HepG2 (cell line): Measurements from ENCODE around the gene RAB36. TPM values are rescaled to one million over a fixed set of nuclear protein-coding genes. Genes with fewer than 3 reads are reported as not detected.

Source experiments
- ADNP ChIP-seq: sonication (generic); formaldehyde crosslinking; IDR thresholded peaks from 2 replicates; pipeline ENCODE4 v1.4.0; 2020; ENCODE audit warnings: missing genetic modification reagents
- GZF1 ChIP-seq: sonication (generic); formaldehyde crosslinking; IDR thresholded peaks from 2 replicates; pipeline ENCODE4 v1.5.1; 2020; ENCODE audit warnings: mild to moderate bottlenecking, missing genetic modification reagents
- HMGA1 ChIP-seq: sonication (generic); formaldehyde crosslinking; conservative IDR thresholded peaks from 2 replicates; pipeline ENCODE4 v1.4.0; 2020; ENCODE audit warnings: missing genetic modification reagents
- NFYB ChIP-seq: sonication (generic); formaldehyde crosslinking; IDR thresholded peaks from 2 replicates; pipeline ENCODE4 v1.4.0; 2020; ENCODE audit warnings: missing genetic modification reagents
- NRL ChIP-seq: sonication (generic); formaldehyde crosslinking; IDR thresholded peaks from 2 replicates; pipeline ENCODE4 v1.5.0; 2020; ENCODE audit warnings: missing genetic modification reagents, mild to moderate bottlenecking, moderate library complexity, borderline replicate concordance
- POLR2G ChIP-seq: fragments of 200-400 bp; formaldehyde crosslinking; IDR thresholded peaks from 2 replicates; pipeline ENCODE4 v1.6.1; 2018; ENCODE audit warnings: mild to moderate bottlenecking, low read depth, low read length, moderate library complexity
- PRPF4 ChIP-seq: fragments of 200-400 bp; formaldehyde crosslinking; IDR thresholded peaks from 2 replicates; pipeline ENCODE4 v1.6.1; 2016; ENCODE audit warnings: low read length, low read depth; ENCODE audit not compliant: poor library complexity, severe bottlenecking
- SETDB1 ChIP-seq: sonication (generic); formaldehyde crosslinking; IDR thresholded peaks from 2 replicates; pipeline ENCODE4 v1.5.1; 2020; ENCODE audit warnings: missing genetic modification reagents, mild to moderate bottlenecking, borderline replicate concordance
- SP4 ChIP-seq: sonication (generic); formaldehyde crosslinking; IDR thresholded peaks from 2 replicates; pipeline ENCODE4 v1.8.1; 2023; ENCODE audit warnings: mild to moderate bottlenecking, missing genetic modification reagents
- ZNF230 ChIP-seq: sonication (generic); formaldehyde crosslinking; IDR thresholded peaks from 2 replicates; pipeline ENCODE4 v1.4.0; 2020; ENCODE audit warnings: mild to moderate bottlenecking, missing genetic modification reagents
- ZNF543 ChIP-seq: sonication (generic); formaldehyde crosslinking; IDR thresholded peaks from 2 replicates; pipeline ENCODE4 v1.4.0; 2020; ENCODE audit warnings: mild to moderate bottlenecking, missing genetic modification reagents
- ZNF558 ChIP-seq: sonication (generic); formaldehyde crosslinking; IDR thresholded peaks from 2 replicates; pipeline ENCODE4 v1.9.0; 2022; ENCODE audit warnings: mild to moderate bottlenecking, missing genetic modification reagents, borderline replicate concordance
- ZNF768 ChIP-seq: sonication (generic); formaldehyde crosslinking; IDR thresholded peaks from 2 replicates; pipeline ENCODE4 v1.4.0; 2020; ENCODE audit warnings: missing genetic modification reagents
- ZNF878 ChIP-seq: sonication (generic); formaldehyde crosslinking; IDR thresholded peaks from 2 replicates; pipeline ENCODE4 v1.8.1; 2023; ENCODE audit warnings: mild to moderate bottlenecking, missing genetic modification reagents, moderate library complexity
- polyA plus RNA-seq, 8 experiments: library from polyadenylated mRNA; depleted of rRNA in 3 of 8; stranded (reverse) in 7 of 8; unstranded in 1 of 8; fragments of >200 nt; fragmentation: Illumina TruSeq in 4 of 8; extraction: Trizol in 4 of 8; gene quantifications; 2 replicates each; pipeline versions ENCODE4 v1.2.1 to v1.2.3, GENCODE V29; 2011 to 2016; ENCODE audit warnings: low read depth in 4 of 8, missing spikeins in 1 of 8, mixed read lengths in 1 of 8; ENCODE audit not compliant: insufficient read depth in 1 of 8
- total RNA-seq, 5 experiments: library from RNA; depleted of rRNA; stranded (reverse); fragments of >200 nt; fragmentation: Illumina TruSeq; extraction: Trizol; gene quantifications; 2 replicates each; pipeline ENCODE4 v1.2.3, GENCODE V29; 2016; ENCODE audit warnings: low read depth in 1 of 5
- TF ChIP-seq, protein P1 (sequence below): sonication (generic); formaldehyde crosslinking; IDR thresholded peaks from 2 replicates; pipeline ENCODE4 v1.4.0; 2020; ENCODE audit warnings: missing genetic modification reagents
- TF ChIP-seq, protein P2 (sequence below): sonication (generic); formaldehyde crosslinking; IDR thresholded peaks from 2 replicates; pipeline ENCODE4 v1.9.0; 2021; ENCODE audit warnings: missing genetic modification reagents, borderline replicate concordance
- TF ChIP-seq, protein P3 (sequence below): sonication (generic); formaldehyde crosslinking; IDR thresholded peaks from 2 replicates; pipeline ENCODE4 v1.4.0; 2020; ENCODE audit warnings: missing genetic modification reagents
- TF ChIP-seq, protein P4 (sequence below): sonication (generic); formaldehyde crosslinking; IDR thresholded peaks from 2 replicates; pipeline ENCODE4 v1.5.0; 2020; ENCODE audit warnings: missing genetic modification reagents, mild to moderate bottlenecking, borderline replicate concordance

The RAB36 gene
- total and polyA plus RNA-seq, 2 of the 13 experiments (the other 11 are each of a cell fraction or from before 2014, with no cell fraction given): 0.24 to 0.86 TPM

DNA sequence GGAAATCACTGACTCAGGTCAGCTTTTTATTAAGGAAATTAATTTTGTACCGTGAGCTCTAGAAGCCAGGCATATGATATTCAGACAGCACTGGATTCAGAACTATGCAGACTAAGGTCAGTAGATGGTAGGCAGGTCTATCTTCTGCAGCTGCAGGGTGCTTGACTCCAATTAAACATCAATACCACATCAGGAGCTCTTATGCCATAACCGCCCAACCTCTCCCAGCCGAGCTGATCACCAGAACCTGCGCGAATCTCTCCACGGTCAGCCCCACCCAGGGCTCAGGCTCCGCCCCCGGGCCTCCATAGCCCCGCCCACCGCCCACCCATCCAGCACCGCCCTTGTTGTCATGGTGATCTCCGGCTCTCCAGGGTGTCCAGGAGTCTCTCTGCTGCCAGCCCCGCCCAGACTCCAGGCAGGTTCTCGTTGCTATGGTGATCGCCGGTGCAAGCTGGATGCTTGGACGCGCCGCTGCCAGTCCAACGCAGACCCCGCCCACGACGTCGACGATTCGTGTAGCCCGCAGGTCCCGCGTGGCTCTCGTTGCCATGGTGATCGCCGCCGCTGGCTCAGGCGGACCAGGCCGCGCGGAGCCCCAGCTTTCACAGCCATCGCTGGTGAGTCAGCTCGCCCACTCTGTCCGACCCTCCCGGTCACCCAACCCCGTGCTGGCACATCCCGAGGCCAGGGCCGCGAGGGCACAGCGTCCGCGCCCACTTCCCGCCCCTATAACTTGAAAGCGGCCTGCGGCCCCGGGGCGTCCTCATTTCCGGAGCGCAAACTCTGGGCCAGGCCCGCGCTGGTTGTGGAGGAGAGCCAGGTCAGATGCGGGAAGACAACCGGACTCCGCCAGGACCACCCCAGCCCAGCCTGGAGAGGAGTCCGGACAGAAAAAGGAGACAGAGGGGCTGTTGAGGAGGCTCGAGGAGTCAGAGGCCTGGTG, at the start of gene RAB36 (continued):
- no peak for TF ChIP-seq POLR2G
- no peak for TF ChIP-seq GZF1 (CRISPR knock-in tag)
- TF ChIP-seq PRPF4: no peak
- no peak for TF ChIP-seq ADNP (CRISPR knock-in tag)
- TF ChIP-seq, protein P1, sequence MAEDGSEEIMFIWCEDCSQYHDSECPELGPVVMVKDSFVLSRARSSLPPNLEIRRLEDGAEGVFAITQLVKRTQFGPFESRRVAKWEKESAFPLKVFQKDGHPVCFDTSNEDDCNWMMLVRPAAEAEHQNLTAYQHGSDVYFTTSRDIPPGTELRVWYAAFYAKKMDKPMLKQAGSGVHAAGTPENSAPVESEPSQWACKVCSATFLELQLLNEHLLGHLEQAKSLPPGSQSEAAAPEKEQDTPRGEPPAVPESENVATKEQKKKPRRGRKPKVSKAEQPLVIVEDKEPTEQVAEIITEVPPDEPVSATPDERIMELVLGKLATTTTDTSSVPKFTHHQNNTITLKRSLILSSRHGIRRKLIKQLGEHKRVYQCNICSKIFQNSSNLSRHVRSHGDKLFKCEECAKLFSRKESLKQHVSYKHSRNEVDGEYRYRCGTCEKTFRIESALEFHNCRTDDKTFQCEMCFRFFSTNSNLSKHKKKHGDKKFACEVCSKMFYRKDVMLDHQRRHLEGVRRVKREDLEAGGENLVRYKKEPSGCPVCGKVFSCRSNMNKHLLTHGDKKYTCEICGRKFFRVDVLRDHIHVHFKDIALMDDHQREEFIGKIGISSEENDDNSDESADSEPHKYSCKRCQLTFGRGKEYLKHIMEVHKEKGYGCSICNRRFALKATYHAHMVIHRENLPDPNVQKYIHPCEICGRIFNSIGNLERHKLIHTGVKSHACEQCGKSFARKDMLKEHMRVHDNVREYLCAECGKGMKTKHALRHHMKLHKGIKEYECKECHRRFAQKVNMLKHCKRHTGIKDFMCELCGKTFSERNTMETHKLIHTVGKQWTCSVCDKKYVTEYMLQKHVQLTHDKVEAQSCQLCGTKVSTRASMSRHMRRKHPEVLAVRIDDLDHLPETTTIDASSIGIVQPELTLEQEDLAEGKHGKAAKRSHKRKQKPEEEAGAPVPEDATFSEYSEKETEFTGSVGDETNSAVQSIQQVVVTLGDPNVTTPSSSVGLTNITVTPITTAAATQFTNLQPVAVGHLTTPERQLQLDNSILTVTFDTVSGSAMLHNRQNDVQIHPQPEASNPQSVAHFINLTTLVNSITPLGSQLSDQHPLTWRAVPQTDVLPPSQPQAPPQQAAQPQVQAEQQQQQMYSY (CRISPR knock-in tag): no peak
- TF ChIP-seq, protein P2, sequence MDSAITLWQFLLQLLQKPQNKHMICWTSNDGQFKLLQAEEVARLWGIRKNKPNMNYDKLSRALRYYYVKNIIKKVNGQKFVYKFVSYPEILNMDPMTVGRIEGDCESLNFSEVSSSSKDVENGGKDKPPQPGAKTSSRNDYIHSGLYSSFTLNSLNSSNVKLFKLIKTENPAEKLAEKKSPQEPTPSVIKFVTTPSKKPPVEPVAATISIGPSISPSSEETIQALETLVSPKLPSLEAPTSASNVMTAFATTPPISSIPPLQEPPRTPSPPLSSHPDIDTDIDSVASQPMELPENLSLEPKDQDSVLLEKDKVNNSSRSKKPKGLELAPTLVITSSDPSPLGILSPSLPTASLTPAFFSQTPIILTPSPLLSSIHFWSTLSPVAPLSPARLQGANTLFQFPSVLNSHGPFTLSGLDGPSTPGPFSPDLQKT (CRISPR knock-in tag): no peak
- TF ChIP-seq ZNF768 (CRISPR knock-in tag): peak; percentile 40; the same call in 1 of the 2 replicates
- TF ChIP-seq ZNF230 (CRISPR knock-in tag): no peak
- no peak for TF ChIP-seq ZNF543 (CRISPR knock-in tag)
- TF ChIP-seq NFYB (CRISPR knock-in tag): peak; percentile 67
- TF ChIP-seq NRL (CRISPR knock-in tag): no peak
- TF ChIP-seq ZNF558 (CRISPR knock-in tag): no peak
- TF ChIP-seq, protein P3, sequence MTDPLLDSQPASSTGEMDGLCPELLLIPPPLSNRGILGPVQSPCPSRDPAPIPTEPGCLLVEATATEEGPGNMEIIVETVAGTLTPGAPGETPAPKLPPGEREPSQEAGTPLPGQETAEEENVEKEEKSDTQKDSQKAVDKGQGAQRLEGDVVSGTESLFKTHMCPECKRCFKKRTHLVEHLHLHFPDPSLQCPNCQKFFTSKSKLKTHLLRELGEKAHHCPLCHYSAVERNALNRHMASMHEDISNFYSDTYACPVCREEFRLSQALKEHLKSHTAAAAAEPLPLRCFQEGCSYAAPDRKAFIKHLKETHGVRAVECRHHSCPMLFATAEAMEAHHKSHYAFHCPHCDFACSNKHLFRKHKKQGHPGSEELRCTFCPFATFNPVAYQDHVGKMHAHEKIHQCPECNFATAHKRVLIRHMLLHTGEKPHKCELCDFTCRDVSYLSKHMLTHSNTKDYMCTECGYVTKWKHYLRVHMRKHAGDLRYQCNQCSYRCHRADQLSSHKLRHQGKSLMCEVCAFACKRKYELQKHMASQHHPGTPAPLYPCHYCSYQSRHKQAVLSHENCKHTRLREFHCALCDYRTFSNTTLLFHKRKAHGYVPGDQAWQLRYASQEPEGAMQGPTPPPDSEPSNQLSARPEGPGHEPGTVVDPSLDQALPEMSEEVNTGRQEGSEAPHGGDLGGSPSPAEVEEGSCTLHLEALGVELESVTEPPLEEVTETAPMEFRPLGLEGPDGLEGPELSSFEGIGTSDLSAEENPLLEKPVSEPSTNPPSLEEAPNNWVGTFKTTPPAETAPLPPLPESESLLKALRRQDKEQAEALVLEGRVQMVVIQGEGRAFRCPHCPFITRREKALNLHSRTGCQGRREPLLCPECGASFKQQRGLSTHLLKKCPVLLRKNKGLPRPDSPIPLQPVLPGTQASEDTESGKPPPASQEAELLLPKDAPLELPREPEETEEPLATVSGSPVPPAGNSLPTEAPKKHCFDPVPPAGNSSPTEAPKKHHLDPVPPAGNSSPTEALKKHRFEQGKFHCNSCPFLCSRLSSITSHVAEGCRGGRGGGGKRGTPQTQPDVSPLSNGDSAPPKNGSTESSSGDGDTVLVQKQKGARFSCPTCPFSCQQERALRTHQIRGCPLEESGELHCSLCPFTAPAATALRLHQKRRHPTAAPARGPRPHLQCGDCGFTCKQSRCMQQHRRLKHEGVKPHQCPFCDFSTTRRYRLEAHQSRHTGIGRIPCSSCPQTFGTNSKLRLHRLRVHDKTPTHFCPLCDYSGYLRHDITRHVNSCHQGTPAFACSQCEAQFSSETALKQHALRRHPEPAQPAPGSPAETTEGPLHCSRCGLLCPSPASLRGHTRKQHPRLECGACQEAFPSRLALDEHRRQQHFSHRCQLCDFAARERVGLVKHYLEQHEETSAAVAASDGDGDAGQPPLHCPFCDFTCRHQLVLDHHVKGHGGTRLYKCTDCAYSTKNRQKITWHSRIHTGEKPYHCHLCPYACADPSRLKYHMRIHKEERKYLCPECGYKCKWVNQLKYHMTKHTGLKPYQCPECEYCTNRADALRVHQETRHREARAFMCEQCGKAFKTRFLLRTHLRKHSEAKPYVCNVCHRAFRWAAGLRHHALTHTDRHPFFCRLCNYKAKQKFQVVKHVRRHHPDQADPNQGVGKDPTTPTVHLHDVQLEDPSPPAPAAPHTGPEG (CRISPR knock-in tag): no peak
- peak; percentile 35; the same call in 1 of the 2 replicates for TF ChIP-seq SP4 (CRISPR knock-in tag)
- TF ChIP-seq SETDB1 (CRISPR knock-in tag): no peak
- TF ChIP-seq HMGA1 (CRISPR knock-in tag): no peak
- TF ChIP-seq ZNF878: no peak
- TF ChIP-seq, protein P4, sequence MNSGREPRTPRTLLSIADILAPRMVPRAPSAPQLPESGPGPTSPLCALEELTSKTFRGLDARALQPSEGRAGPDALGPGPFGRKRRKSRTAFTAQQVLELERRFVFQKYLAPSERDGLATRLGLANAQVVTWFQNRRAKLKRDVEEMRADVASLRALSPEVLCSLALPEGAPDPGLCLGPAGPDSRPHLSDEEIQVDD (CRISPR knock-in tag): no peak
